Liver (tissue), 9 donors: ENCODE measurements around the gene B4GALT2. TPM values are rescaled to one million over a fixed set of nuclear protein-coding genes. Genes with fewer than 3 reads are reported as not detected.

ENCODE experiments used
- DNase-seq: peaks from one replicate; pipeline ENCODE4 v3.0.0-alpha.2; 2017; ENCODE audit warnings: low spot score
- H3K27ac ChIP-seq, 2 donors: one replicate each; pipeline ENCODE4 v1.7.0; 2013; ENCODE audit warnings: inconsistent platforms in 2 of 2, low read length in 2 of 2, control low read depth in 1 of 2, low read depth in 1 of 2, mild to moderate bottlenecking in 1 of 2
- H3K27me3 ChIP-seq, 4 donors: one replicate each; pipeline versions ENCODE4 v1.6.1 to v1.7.0; 2013; ENCODE audit warnings: low read length in 3 of 4, inconsistent platforms in 1 of 4, mild to moderate bottlenecking in 1 of 4, moderate library complexity in 1 of 4; ENCODE audit not compliant: control insufficient read depth in 4 of 4, insufficient read depth in 4 of 4
- H3K36me3 ChIP-seq, 4 donors: one replicate each; pipeline versions ENCODE4 v1.6.1 to v1.7.0; 2013; ENCODE audit warnings: low read length in 3 of 4, mild to moderate bottlenecking in 3 of 4, low read depth in 1 of 4, moderate library complexity in 1 of 4; ENCODE audit not compliant: control insufficient read depth in 4 of 4, insufficient read depth in 3 of 4
- H3K4me1 ChIP-seq, 4 donors: one replicate each; pipeline versions ENCODE4 v1.6.1 to v1.7.0; 2013; ENCODE audit warnings: low read length in 3 of 4, mild to moderate bottlenecking in 3 of 4, moderate library complexity in 1 of 4; ENCODE audit not compliant: control insufficient read depth in 4 of 4, insufficient read depth in 4 of 4
- H3K4me3 ChIP-seq, 3 donors: one replicate each; pipeline versions ENCODE4 v1.6.1 to v1.7.0; 2013; ENCODE audit warnings: low read length in 3 of 3, control low read depth in 1 of 3, low read depth in 1 of 3, mild to moderate bottlenecking in 1 of 3
- H3K9ac ChIP-seq, 2 donors: one replicate each; pipeline ENCODE4 v1.7.0; 2013; ENCODE audit warnings: low read length in 2 of 2, mild to moderate bottlenecking in 2 of 2, moderate library complexity in 2 of 2, control low read depth in 1 of 2, low read depth in 1 of 2
- H3K9me3 ChIP-seq, 4 donors: one replicate each; pipeline versions ENCODE4 v1.6.1 to v1.7.0; 2013; ENCODE audit warnings: low read length in 3 of 4; ENCODE audit not compliant: control insufficient read depth in 4 of 4
- EGR1 ChIP-seq, 2 donors: IDR thresholded peaks; 2 replicates each; pipeline ENCODE4 v1.6.1; 2016 to 2018; ENCODE audit warnings: antibody characterized with exemption in 2 of 2, low read depth in 2 of 2
- FOXA1 ChIP-seq: IDR thresholded peaks from 2 replicates; pipeline ENCODE4 v1.6.1; 2016; ENCODE audit warnings: antibody characterized with exemption
- FOXA2 ChIP-seq: IDR thresholded peaks from 2 replicates; pipeline ENCODE4 v1.6.1; 2016; ENCODE audit warnings: antibody characterized with exemption
- GABPA ChIP-seq, 2 donors: IDR thresholded peaks in 1 of 2; conservative IDR thresholded peaks in 1 of 2; 2 replicates each; pipeline ENCODE4 v1.6.1; 2016; ENCODE audit warnings: antibody characterized with exemption in 2 of 2, mild to moderate bottlenecking in 1 of 2, moderate library complexity in 1 of 2
- HNF4A ChIP-seq, 2 donors: conservative IDR thresholded peaks; 2 replicates each; pipeline ENCODE4 v1.6.1; 2016; ENCODE audit warnings: antibody characterized with exemption in 2 of 2, mild to moderate bottlenecking in 2 of 2
- HNF4G ChIP-seq: IDR thresholded peaks from 2 replicates; pipeline ENCODE4 v1.6.1; 2016; ENCODE audit warnings: antibody characterized with exemption
- JUND ChIP-seq, 2 donors: IDR thresholded peaks; 2 replicates each; pipeline ENCODE4 v1.6.1; 2016; ENCODE audit warnings: antibody characterized with exemption in 2 of 2
- NR2F2 ChIP-seq: IDR thresholded peaks from 2 replicates; pipeline ENCODE4 v1.6.1; 2016; ENCODE audit warnings: antibody characterized with exemption
- RAD21 ChIP-seq, 2 donors: IDR thresholded peaks; 2 replicates each; pipeline ENCODE4 v1.6.1; 2016; ENCODE audit warnings: antibody characterized with exemption in 2 of 2, mild to moderate bottlenecking in 2 of 2
- RXRA ChIP-seq, 2 donors: IDR thresholded peaks; 2 replicates each; pipeline ENCODE4 v1.6.1; 2017 to 2018; ENCODE audit warnings: antibody characterized with exemption in 2 of 2, mild to moderate bottlenecking in 1 of 2
- SP1 ChIP-seq: IDR thresholded peaks from 2 replicates; pipeline ENCODE4 v1.6.1; 2018; ENCODE audit warnings: antibody characterized with exemption, mild to moderate bottlenecking
- TAF1 ChIP-seq: conservative IDR thresholded peaks from 2 replicates; pipeline ENCODE4 v1.6.1; 2016; ENCODE audit warnings: antibody characterized with exemption, mild to moderate bottlenecking
- YY1 ChIP-seq: IDR thresholded peaks from 2 replicates; pipeline ENCODE4 v1.6.1; 2016; ENCODE audit warnings: antibody characterized with exemption, mild to moderate bottlenecking
- WGBS: extraction: QIAGEN DNeasy Blood & Tissue Kit; methylation state at CpG from one replicate; pipeline ENCODE4 v1.1.7; 2013; 5-methylcytosine and 5-hydroxymethylcytosine counted together
- polyA plus RNA-seq, 2 donors: library from polyadenylated mRNA; stranded (reverse) in 1 of 2; unstranded in 1 of 2; fragments of 200-250 nt in 1 of 2; fragments of >200 nt in 1 of 2; fragmentation: Nextera tagmentation in 1 of 2; extraction: Ambion mirVana in 1 of 2; gene quantifications; one replicate each; pipeline versions ENCODE4 v1.2.1 to v1.2.3, GENCODE V29; 2013 to 2015
- total RNA-seq, 2 donors: library from RNA; depleted of rRNA; stranded (reverse); fragments of >200 nt; gene quantifications; one replicate each; pipeline ENCODE4 v1.2.3, GENCODE V29; 2014
- TF ChIP-seq, protein P1 (sequence below): IDR thresholded peaks from 2 replicates; pipeline ENCODE4 v1.6.1; 2016; ENCODE audit warnings: antibody characterized with exemption, mild to moderate bottlenecking
- TF ChIP-seq, protein P2 (sequence below): fragments of 150-350 bp; IDR thresholded peaks from 2 replicates; pipeline ENCODE4 v1.5.1; 2017; ENCODE audit warnings: improper control_type of control experiment, low read depth, low read length; ENCODE audit not compliant: missing input control
- TF ChIP-seq, protein P3 (sequence below): IDR thresholded peaks from 2 replicates; pipeline ENCODE4 v1.6.1; 2016; ENCODE audit warnings: antibody characterized with exemption
- TF ChIP-seq, protein P4 (sequence below): IDR thresholded peaks from 2 replicates; pipeline ENCODE4 v1.6.1; 2016; ENCODE audit warnings: antibody characterized with exemption
- TF ChIP-seq, protein P5 (sequence below): IDR thresholded peaks from 2 replicates; pipeline ENCODE4 v1.6.1; 2016; ENCODE audit warnings: antibody characterized with exemption
- donor health status: healthy.
- donor health status: healthy.
- donor health status: healthy.
- donor health status: healthy.
- donor health status: healthy.

B4GALT2 gene
- total and polyA plus RNA-seq, 4 donors = 2.9 to 31.5 (median 16.1) TPM

DNA sequence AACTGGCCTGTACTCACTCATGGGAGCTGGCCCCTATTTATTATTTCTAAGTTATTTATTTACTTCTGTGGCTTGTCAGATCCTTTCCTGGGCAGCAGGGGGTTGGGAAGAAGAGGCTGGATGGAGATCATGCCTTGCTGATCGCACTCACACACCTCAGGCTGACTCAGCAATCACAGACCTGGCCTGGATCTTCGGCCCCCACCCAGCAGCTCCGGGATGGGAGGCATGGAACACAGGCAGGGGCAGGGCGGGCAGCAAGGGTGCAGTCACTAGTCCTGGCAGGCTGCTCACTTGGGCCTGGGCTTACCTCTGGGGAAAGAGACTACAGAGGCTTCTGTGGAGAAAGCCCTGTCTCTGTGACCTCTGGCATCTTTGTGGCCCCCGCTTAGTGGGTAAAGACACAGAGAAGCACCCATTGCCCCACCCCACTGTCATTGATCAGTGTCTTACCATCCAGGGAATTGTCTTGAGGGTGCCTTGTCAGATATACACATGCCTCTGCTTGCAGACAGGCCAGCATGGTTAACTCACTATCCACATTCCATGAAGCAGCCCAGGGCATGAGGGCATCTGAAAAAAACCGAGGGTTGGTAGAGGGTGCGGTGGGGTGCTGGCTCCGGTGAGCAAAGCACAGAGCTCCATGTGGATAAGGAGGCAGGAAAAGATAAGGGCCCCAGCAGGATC lies 41.7 kb upstream of the B4GALT2 start:
- 91% methylated on average over 8 of the region's 8 CpGs for WGBS
- H3K4me1 ChIP-seq = peaks cover 10 to 27% (median 15%) of the 10 kb centered on the region in 4 donors
- no peaks in the 10 kb centered on the region for H3K9me3 ChIP-seq
- no peak overlapping the region for H3K4me3 ChIP-seq
- H3K36me3 ChIP-seq = no peaks in the 10 kb centered on the region
- H3K9ac ChIP-seq = no peak overlapping the region
- no peaks in the 10 kb centered on the region for H3K27me3 ChIP-seq
- no peak for TF ChIP-seq SP1
- no peak for DNase-seq
- H3K27ac ChIP-seq = no peak overlapping the region

DNA sequence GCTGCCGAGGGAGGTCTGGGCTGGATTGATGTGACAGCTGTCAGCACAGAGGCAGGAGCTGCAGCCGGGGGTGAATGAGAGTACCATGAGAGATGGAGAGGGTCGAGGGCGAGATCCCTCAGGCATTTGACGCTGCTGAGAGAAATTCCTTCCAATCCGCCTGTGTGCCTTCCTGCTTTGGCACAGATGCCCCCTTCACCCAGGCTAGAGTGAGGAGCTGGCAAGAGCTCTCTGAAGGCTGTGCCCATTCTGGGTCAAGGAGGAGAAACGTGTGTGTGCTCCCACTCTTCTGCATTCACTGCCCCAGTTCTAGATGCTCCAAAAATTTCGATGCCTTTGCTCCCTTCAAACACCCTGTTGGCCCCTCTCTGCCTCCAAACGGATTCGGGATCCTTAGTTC lies 40.6 kb upstream of the B4GALT2 start:
- no peak for TF ChIP-seq HNF4A (conservative IDR thresholded peaks at IDR 0.05)
- TF ChIP-seq, protein P1, sequence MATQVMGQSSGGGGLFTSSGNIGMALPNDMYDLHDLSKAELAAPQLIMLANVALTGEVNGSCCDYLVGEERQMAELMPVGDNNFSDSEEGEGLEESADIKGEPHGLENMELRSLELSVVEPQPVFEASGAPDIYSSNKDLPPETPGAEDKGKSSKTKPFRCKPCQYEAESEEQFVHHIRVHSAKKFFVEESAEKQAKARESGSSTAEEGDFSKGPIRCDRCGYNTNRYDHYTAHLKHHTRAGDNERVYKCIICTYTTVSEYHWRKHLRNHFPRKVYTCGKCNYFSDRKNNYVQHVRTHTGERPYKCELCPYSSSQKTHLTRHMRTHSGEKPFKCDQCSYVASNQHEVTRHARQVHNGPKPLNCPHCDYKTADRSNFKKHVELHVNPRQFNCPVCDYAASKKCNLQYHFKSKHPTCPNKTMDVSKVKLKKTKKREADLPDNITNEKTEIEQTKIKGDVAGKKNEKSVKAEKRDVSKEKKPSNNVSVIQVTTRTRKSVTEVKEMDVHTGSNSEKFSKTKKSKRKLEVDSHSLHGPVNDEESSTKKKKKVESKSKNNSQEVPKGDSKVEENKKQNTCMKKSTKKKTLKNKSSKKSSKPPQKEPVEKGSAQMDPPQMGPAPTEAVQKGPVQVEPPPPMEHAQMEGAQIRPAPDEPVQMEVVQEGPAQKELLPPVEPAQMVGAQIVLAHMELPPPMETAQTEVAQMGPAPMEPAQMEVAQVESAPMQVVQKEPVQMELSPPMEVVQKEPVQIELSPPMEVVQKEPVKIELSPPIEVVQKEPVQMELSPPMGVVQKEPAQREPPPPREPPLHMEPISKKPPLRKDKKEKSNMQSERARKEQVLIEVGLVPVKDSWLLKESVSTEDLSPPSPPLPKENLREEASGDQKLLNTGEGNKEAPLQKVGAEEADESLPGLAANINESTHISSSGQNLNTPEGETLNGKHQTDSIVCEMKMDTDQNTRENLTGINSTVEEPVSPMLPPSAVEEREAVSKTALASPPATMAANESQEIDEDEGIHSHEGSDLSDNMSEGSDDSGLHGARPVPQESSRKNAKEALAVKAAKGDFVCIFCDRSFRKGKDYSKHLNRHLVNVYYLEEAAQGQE = no peak
- no peak for TF ChIP-seq GABPA (IDR thresholded peaks at IDR 0.05 in 1 of 2, conservative IDR thresholded peaks at IDR 0.05 in 1 of 2)
- no peak for TF ChIP-seq EGR1 (IDR thresholded peaks at IDR 0.05; ENCODE audit: low read depth in 2 of 2)
- TF ChIP-seq HNF4G = no peak
- TF ChIP-seq, protein P2, sequence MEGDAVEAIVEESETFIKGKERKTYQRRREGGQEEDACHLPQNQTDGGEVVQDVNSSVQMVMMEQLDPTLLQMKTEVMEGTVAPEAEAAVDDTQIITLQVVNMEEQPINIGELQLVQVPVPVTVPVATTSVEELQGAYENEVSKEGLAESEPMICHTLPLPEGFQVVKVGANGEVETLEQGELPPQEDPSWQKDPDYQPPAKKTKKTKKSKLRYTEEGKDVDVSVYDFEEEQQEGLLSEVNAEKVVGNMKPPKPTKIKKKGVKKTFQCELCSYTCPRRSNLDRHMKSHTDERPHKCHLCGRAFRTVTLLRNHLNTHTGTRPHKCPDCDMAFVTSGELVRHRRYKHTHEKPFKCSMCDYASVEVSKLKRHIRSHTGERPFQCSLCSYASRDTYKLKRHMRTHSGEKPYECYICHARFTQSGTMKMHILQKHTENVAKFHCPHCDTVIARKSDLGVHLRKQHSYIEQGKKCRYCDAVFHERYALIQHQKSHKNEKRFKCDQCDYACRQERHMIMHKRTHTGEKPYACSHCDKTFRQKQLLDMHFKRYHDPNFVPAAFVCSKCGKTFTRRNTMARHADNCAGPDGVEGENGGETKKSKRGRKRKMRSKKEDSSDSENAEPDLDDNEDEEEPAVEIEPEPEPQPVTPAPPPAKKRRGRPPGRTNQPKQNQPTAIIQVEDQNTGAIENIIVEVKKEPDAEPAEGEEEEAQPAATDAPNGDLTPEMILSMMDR = no peak
- no peak for TF ChIP-seq TAF1
- no peak for TF ChIP-seq YY1
- TF ChIP-seq, protein P3, sequence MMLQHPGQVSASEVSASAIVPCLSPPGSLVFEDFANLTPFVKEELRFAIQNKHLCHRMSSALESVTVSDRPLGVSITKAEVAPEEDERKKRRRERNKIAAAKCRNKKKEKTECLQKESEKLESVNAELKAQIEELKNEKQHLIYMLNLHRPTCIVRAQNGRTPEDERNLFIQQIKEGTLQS = no peak
- TF ChIP-seq RXRA (IDR thresholded peaks at IDR 0.05) = no peak
- TF ChIP-seq JUND (IDR thresholded peaks at IDR 0.05) = no peak
- TF ChIP-seq, protein P4, sequence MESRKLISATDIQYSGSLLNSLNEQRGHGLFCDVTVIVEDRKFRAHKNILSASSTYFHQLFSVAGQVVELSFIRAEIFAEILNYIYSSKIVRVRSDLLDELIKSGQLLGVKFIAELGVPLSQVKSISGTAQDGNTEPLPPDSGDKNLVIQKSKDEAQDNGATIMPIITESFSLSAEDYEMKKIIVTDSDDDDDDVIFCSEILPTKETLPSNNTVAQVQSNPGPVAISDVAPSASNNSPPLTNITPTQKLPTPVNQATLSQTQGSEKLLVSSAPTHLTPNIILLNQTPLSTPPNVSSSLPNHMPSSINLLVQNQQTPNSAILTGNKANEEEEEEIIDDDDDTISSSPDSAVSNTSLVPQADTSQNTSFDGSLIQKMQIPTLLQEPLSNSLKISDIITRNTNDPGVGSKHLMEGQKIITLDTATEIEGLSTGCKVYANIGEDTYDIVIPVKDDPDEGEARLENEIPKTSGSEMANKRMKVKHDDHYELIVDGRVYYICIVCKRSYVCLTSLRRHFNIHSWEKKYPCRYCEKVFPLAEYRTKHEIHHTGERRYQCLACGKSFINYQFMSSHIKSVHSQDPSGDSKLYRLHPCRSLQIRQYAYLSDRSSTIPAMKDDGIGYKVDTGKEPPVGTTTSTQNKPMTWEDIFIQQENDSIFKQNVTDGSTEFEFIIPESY = no peak
- TF ChIP-seq SP1 = no peak
- TF ChIP-seq, protein P5, sequence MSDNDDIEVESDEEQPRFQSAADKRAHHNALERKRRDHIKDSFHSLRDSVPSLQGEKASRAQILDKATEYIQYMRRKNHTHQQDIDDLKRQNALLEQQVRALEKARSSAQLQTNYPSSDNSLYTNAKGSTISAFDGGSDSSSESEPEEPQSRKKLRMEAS = no peak
- no peak for TF ChIP-seq FOXA1
- no peak for TF ChIP-seq RAD21 (IDR thresholded peaks at IDR 0.05)
- TF ChIP-seq NR2F2 = no peak
- TF ChIP-seq FOXA2 = no peak
- Histone ChIP-seq H3K27ac (no peak overlapping the region), H3K9me3 (no peaks in the 10 kb centered on the region), H3K27me3 (no peaks in the 10 kb centered on the region), H3K36me3 (no peaks in the 10 kb centered on the region), H3K9ac (no peak overlapping the region), H3K4me3 (no peak overlapping the region), H3K4me1 (peaks cover 8 to 23% (median 13%) of the 10 kb centered on the region in 4 donors)
- 96% methylated on average over 10 of the region's 10 CpGs for WGBS
- no peak for DNase-seq
